ENCODE measurements around the gene STK35.

The STK35 gene

GRCh38 chr20:2101057-2101864 is at the start of gene STK35:
STK35 (plus strand) TSS chr20:2101827; CDS start chr20:2101882, 55 bp downstream.
- H3K4me3 ChIP-seq (ENCODE audit: control insufficient read depth, low read depth, low read length), result peak within 1 kb of the TSS; percentile 67
- DNase-seq (ENCODE audit: low read depth), result no peak
- TF ChIP-seq, protein P1, sequence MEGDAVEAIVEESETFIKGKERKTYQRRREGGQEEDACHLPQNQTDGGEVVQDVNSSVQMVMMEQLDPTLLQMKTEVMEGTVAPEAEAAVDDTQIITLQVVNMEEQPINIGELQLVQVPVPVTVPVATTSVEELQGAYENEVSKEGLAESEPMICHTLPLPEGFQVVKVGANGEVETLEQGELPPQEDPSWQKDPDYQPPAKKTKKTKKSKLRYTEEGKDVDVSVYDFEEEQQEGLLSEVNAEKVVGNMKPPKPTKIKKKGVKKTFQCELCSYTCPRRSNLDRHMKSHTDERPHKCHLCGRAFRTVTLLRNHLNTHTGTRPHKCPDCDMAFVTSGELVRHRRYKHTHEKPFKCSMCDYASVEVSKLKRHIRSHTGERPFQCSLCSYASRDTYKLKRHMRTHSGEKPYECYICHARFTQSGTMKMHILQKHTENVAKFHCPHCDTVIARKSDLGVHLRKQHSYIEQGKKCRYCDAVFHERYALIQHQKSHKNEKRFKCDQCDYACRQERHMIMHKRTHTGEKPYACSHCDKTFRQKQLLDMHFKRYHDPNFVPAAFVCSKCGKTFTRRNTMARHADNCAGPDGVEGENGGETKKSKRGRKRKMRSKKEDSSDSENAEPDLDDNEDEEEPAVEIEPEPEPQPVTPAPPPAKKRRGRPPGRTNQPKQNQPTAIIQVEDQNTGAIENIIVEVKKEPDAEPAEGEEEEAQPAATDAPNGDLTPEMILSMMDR (IDR thresholded peaks at IDR 0.05; ENCODE audit: control insufficient read depth, insufficient read depth, low read depth, low read length, missing control alignments), result no peak

DNA sequence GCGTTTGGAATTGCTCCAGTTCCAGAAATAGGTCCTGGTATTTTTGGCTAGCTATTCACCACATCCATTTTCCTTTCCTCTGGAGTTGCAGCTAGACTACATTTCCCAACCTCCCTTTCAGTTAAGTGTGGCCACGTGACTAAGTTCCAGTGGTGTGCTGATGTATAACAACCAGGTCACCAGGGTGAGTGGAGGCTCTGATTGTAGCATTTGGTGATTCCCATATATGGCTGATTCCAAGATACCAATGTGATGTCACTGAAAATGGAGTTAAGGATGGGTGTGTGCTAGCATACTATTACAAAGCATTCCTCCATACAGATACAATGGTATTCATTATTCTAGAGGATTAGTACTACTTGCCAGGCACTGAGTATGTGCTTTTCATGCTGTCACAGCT is 49.7 kb upstream of the STK35 start:
- TF ChIP-seq, protein P1 (IDR thresholded peaks at IDR 0.05; ENCODE audit: control insufficient read depth, insufficient read depth, low read depth, low read length, missing control alignments), result no peak
- H3K4me3 ChIP-seq (ENCODE audit: control insufficient read depth, low read depth, low read length), result no peak overlapping the region
- no peak for DNase-seq (ENCODE audit: low read depth)

DNA sequence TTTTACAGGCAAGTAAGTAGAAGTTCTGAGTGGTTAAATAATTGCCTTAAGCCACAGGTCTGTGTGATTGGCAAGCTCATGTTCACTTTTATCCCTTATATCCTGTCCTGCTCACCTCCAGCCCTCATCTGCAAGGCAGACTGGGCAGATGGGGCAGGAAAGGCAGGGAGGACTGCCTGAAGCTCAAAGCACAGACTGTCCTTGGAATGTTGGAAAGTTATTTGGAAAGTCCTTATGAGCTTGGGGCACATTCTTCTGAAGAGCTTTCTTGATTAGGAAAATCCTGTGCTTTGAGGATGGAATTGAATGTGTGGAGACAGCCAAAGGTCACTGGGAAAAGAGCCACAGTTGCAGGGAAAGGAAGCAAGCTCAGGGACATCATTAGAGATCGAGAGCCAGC is 48.9 kb upstream of the STK35 start:
- TF ChIP-seq, protein P1 (IDR thresholded peaks at IDR 0.05; ENCODE audit: control insufficient read depth, insufficient read depth, low read depth, low read length, missing control alignments), result no peak
- no peak for DNase-seq (ENCODE audit: low read depth)
- no peak overlapping the region for H3K4me3 ChIP-seq (ENCODE audit: control insufficient read depth, low read depth, low read length)

- TF ChIP-seq, protein P1 (IDR thresholded peaks at IDR 0.05; ENCODE audit: control insufficient read depth, insufficient read depth, low read depth, low read length, missing control alignments), result no peak
- no peak overlapping the region for H3K4me3 ChIP-seq (ENCODE audit: control insufficient read depth, low read depth, low read length)
- no peak for DNase-seq (ENCODE audit: low read depth)
These were observed 48.0 kb upstream of the STK35 start for GRCh38 chr20:2053615-2054014.

DNA sequence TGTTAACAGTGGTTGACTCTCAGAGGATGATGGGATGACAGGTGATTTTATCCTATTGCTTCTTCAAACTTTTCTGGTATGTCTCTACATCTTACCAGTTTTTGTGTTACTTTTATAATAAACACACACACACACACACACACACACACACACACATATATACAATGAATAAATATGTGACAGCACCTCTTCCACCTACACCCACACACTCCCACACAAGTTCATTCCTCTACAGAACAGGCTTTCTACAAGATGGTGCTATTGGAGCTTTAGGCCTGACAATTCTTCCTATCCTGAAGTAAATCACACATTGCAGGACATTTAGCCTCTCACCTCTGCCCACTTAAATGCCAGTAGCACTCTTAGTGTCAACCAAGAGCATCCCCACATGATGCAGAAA is 46.7 kb upstream of the STK35 start:
- no peak for DNase-seq (ENCODE audit: low read depth)
- TF ChIP-seq, protein P1 (IDR thresholded peaks at IDR 0.05; ENCODE audit: control insufficient read depth, insufficient read depth, low read depth, low read length, missing control alignments), result no peak
- H3K4me3 ChIP-seq (ENCODE audit: control insufficient read depth, low read depth, low read length), result no peak overlapping the region

DNA sequence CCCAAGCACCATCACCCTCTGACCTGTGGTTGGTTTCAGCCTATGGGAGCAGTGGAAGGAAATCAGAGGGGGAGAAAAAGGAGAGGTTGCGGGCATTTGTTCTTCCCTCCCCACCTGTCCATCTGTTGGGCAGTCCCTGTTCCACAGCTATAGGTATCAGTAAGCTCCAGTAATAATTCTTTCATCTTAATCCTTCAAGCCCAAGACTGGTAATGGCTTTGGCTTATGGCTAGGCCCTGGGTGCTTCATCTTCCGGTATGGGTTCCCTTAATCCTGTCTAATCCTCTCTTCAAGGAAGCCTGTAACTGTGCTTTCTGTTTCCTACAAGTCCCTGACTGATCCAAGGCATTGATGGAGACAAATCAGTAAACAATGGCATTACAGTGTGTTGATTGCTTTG is 42.2 kb upstream of the STK35 start:
- no peak overlapping the region for H3K4me3 ChIP-seq (ENCODE audit: control insufficient read depth, low read depth, low read length)
- no peak for DNase-seq (ENCODE audit: low read depth)
- TF ChIP-seq, protein P1 (IDR thresholded peaks at IDR 0.05; ENCODE audit: control insufficient read depth, insufficient read depth, low read depth, low read length, missing control alignments), result no peak

All from AG09309 (cell line).